PC-3 (cell line): ENCODE data around the gene TMEM242. TPM values are rescaled to one million over a fixed set of nuclear protein-coding genes. Genes with fewer than 3 reads are reported as not detected.

Experiments
- ATAC-seq: fragments of 200-7000 bp; cut with Tn5 transposase; 2 replicates; pipeline ENCODE4 v1.9.1; 2020; ENCODE audit warnings: mild to moderate bottlenecking, moderate library complexity
- Bru-seq: library from RNA; stranded (reverse); fragments of 400-500 nt; gene quantifications from one replicate; lab custom pipeline; 2021; lab: Mats Ljungman, UMichigan
- BruChase-seq, 2 experiments: library from RNA; stranded (reverse); fragments of 400-500 nt; gene quantifications; one replicate each; lab custom pipeline; 2021; lab: Mats Ljungman, UMichigan
- BruUV-seq: library from RNA; stranded (reverse); fragments of 400-500 nt; replicated peaks from 2 replicates; lab custom pipeline; 2021; lab: Mats Ljungman, UMichigan
- CTCF ChIA-PET: fragments of 300-600 bp; sonication (Branson Sonifier 250); formaldehyde crosslinking; loops from one replicate; lab custom pipeline; 2022; ENCODE audit warnings: antibody characterized with exemption; lab: Charles Lee
- POLR2A ChIA-PET: fragments of 300-600 bp; sonication (Branson Sonifier 250); formaldehyde crosslinking; loops from one replicate; lab custom pipeline; 2022; ENCODE audit warnings: antibody characterized with exemption; ENCODE audit not compliant: unreplicated experiment; lab: Charles Lee
- DNase-seq: peaks from one replicate; pipeline ENCODE4 v3.0.0-alpha.2; 2015
- H2AFZ ChIP-seq: fragments of 300-600 bp; sonication (generic); 2 replicates; pipeline ENCODE4 v1.6.0; 2016; ENCODE audit warnings: antibody characterized with exemption, low read length
- H3F3A ChIP-seq: fragments of 300-600 bp; sonication (generic); one replicate; pipeline ENCODE4 v1.6.0; 2017; ENCODE audit warnings: antibody characterized with exemption, low read length, control low read depth, mild to moderate bottlenecking; ENCODE audit not compliant: unreplicated experiment
- H3K27ac ChIP-seq: fragments of 300-600 bp; sonication (generic); 2 replicates; pipeline ENCODE4 v1.5.1; 2016; ENCODE audit warnings: mild to moderate bottlenecking, low read length
- H3K27me3 ChIP-seq: fragments of 300-600 bp; sonication (generic); 2 replicates; pipeline ENCODE4 v1.6.1; 2016; ENCODE audit warnings: low read length, mixed read lengths
- H3K36me3 ChIP-seq: fragments of 300-600 bp; sonication (generic); 2 replicates; pipeline ENCODE4 v1.6.1; 2016; ENCODE audit warnings: low read depth, mixed run types, low read length, mixed read lengths
- H3K4me1 ChIP-seq: fragments of 300-600 bp; sonication (generic); 2 replicates; pipeline ENCODE4 v1.5.1; 2016; ENCODE audit warnings: low read length; ENCODE audit not compliant: insufficient read depth
- H3K4me2 ChIP-seq: fragments of 300-600 bp; sonication (generic); 2 replicates; pipeline ENCODE4 v1.6.0; 2016; ENCODE audit warnings: low read length
- H3K4me3 ChIP-seq: fragments of 300-600 bp; sonication (generic); 2 replicates; pipeline ENCODE4 v1.5.1; 2016; ENCODE audit warnings: mild to moderate bottlenecking, low read length, mixed read lengths
- H3K79me2 ChIP-seq: fragments of 300-600 bp; sonication (generic); 2 replicates; pipeline ENCODE4 v1.6.1; 2017; ENCODE audit warnings: low read length, mixed read lengths
- H3K9ac ChIP-seq: fragments of 300-600 bp; sonication (generic); 2 replicates; pipeline ENCODE4 v1.6.0; 2016; ENCODE audit warnings: mild to moderate bottlenecking, low read length
- H3K9me2 ChIP-seq: fragments of 300-600 bp; sonication (generic); replicated peaks from 2 replicates; pipeline ENCODE4 v1.6.1; 2016; ENCODE audit warnings: mixed run types, low read length, mixed read lengths
- H3K9me3 ChIP-seq: fragments of 300-600 bp; sonication (generic); 2 replicates; pipeline ENCODE4 v1.6.1; 2016; ENCODE audit warnings: low read length, mixed read lengths
- H4K20me1 ChIP-seq: fragments of 300-600 bp; sonication (generic); 2 replicates; pipeline ENCODE4 v1.6.1; 2016; ENCODE audit warnings: low read length, mixed read lengths
- EZH2 ChIP-seq: fragments of 300-600 bp; sonication (generic); IDR thresholded peaks from one replicate; pipeline ENCODE4 v1.6.1; 2017; ENCODE audit warnings: antibody characterized with exemption, mild to moderate bottlenecking, low read length; ENCODE audit not compliant: unreplicated experiment
- EZH2phosphoT487 ChIP-seq: fragments of 300-600 bp; sonication (generic); IDR thresholded peaks from 2 replicates; pipeline ENCODE4 v1.6.1; 2018; ENCODE audit warnings: mild to moderate bottlenecking, antibody characterized with exemption, low read length, borderline replicate concordance
- intact Hi-C: fragments of 100-400 bp; cut with micrococcal nuclease; formaldehyde crosslinking; loops from 2 replicates; pipeline ENCODE4 v1.9.0; 2023
- long read RNA-seq: library from polyadenylated mRNA; unstranded; transcript quantifications from one replicate; pipeline ENCODE4 v2.0.0, GENCODE V29; 2021; ENCODE audit not compliant: unreplicated experiment
- total RNA-seq: library from RNA; depleted of rRNA; stranded (reverse); fragments of >200 nt; gene quantifications from 2 replicates; pipeline ENCODE4 v1.2.3, GENCODE V29; 2014; rRNA removed
- TF ChIP-seq, protein P1 (sequence below): fragments of 300-600 bp; sonication (generic); conservative IDR thresholded peaks from 2 replicates; pipeline ENCODE4 v1.5.1; 2017; ENCODE audit warnings: antibody characterized with exemption, low read depth, mild to moderate bottlenecking, low read length

The TMEM242 gene
- total RNA-seq = 7.9 and 10.3 TPM in 2 replicates
- percentile 65 among the genes with signal in this experiment for Bru-seq, nascent RNA
- BruChase-seq, experiment 1, labeled RNA remaining after a 6-hour chase = percentile 70 among the genes with signal in this experiment
- percentile 62 among the genes with signal in this experiment for BruChase-seq, experiment 2, labeled RNA remaining after a 2-hour chase
- long read RNA-seq, full-length matches to known transcripts = 24 of 33 reads
- long read RNA-seq, partial matches to known transcripts = 0 of 33 reads
- long read RNA-seq, other reads (novel, unspliced or antisense) = 9 of 33 reads

DNA sequence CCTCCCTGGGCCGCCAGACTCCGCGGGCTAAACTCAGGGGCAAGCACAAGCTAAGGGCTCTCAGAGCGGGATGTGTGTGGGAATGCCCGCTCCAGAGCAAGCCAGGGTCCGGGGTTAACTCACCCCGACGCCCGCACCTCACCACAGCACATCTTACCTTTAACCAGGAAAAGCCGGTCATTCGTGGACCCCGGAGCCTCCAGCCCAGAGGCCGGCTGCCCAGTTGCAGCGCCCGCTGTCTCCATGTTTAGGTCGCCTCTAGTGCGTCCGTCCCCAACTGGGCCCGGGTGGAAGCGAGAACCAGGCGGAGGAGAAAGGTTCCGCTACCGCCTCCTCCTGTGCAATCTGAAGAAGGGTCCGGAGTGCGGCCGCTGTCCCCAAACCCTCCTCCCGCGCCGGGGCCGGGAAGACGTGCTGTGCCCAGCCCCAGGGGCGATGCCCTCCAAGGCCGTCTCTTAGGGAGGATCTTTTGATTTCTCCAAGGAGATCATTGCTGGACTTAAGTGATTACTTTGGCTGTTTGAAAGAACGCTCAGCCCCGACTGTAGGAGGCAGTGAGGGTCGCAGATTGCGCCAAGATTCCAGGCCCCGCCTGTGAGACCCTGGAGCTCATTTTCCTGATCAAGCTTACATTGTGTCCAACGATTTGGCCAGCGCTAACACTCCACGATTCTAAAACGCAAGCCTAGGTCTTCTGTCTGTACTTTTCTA, at the start of gene TMEM242:
TMEM242 (minus strand) TSS at position 265 of the 711 bp plus-strand sequence; CDS start at position 245, 20 bp downstream.
- H3K79me2 ChIP-seq = peaks cover 20% of the 10 kb centered on the region
- H3K4me1 ChIP-seq = peaks cover 12% of the 10 kb centered on the region
- H4K20me1 ChIP-seq = no peaks in the 10 kb centered on the region
- peak; percentile 79 for ATAC-seq
- H3F3A ChIP-seq = no peaks in the 10 kb centered on the region
- peak within 1 kb of the TSS; percentile 91 for H2AFZ ChIP-seq
- TF ChIP-seq, protein P1, sequence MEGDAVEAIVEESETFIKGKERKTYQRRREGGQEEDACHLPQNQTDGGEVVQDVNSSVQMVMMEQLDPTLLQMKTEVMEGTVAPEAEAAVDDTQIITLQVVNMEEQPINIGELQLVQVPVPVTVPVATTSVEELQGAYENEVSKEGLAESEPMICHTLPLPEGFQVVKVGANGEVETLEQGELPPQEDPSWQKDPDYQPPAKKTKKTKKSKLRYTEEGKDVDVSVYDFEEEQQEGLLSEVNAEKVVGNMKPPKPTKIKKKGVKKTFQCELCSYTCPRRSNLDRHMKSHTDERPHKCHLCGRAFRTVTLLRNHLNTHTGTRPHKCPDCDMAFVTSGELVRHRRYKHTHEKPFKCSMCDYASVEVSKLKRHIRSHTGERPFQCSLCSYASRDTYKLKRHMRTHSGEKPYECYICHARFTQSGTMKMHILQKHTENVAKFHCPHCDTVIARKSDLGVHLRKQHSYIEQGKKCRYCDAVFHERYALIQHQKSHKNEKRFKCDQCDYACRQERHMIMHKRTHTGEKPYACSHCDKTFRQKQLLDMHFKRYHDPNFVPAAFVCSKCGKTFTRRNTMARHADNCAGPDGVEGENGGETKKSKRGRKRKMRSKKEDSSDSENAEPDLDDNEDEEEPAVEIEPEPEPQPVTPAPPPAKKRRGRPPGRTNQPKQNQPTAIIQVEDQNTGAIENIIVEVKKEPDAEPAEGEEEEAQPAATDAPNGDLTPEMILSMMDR = no peak
- TF ChIP-seq EZH2phosphoT487 = no peak
- TF ChIP-seq EZH2 = no peak
- H3K9me3 ChIP-seq = no peaks in the 10 kb centered on the region
- ChIA-PET CTCF (interaction anchor here (0.6 to 1.3 kb wide), 2 partner anchors 9 to 281 kb away, joined by 3 to 7 read pairs; no protein-coding TSS in a partner anchor), POLR2A (no interaction called here)
- H3K4me2 ChIP-seq = peak within 1 kb of the TSS; percentile 85
- H3K27me3 ChIP-seq = no peaks in the 10 kb centered on the region
- H3K4me3 ChIP-seq = peak within 1 kb of the TSS; percentile 85
- no peaks in the 10 kb centered on the region; the same call in 1 of the 2 replicates for H3K36me3 ChIP-seq
- peak within 1 kb of the TSS; percentile 84 for H3K9ac ChIP-seq
- intact Hi-C loops = loop anchor here (2.0 to 5.0 kb wide), 2 partner anchors 57 to 104 kb away; partner anchors contain the start of gene ZDHHC14
- H3K27ac ChIP-seq = peak within 1 kb of the TSS; percentile 56
- no peaks in the 10 kb centered on the region for H3K9me2 ChIP-seq
- BruUV-seq = TSS peak; percentile 88
- peak; percentile 91 for DNase-seq

DNA sequence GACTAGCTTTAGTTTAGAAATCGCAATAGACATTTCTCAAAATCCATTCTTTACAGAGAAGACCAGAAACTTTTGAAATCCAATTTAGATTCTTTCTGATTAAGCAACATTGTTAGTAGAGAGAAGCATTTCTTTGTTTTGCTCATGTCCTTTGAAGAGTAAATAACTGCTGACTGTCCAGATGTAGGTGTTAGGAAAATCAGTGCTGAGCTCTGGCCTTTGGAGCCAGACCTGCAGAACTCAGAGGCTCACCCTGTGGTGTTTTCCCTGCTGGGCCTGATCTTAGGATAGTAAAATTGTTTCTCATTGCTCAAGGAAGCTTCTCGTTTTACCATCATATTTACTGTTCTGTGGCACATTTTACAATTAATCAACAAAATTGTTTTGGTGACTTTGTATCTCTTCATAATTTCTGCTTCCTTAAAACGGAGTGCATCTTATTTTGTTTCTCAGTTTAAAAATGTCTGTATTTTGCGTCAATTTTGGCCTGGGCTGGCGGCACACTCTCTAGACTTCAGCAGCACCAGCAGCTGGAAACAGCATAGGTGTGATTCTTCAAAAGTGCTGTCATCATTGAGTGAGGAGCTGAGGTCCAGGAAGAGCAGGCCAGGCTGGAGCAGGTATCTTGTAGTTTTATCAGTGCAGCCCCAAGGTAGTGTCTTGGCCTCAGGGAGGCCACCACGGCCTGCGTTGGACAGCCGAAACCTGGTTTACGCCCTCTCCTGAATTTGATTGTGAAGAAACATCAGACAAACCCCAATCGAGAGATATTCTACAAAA, 49.4 kb upstream of the TMEM242 start:
- Histone ChIP-seq H4K20me1 (no peaks in the 10 kb centered on the region), H3F3A (no peaks in the 10 kb centered on the region), H3K9ac (no peak overlapping the region), H3K27ac (no peak overlapping the region), H3K4me1 (no peaks in the 10 kb centered on the region), H3K79me2 (no peaks in the 10 kb centered on the region), H3K27me3 (no peaks in the 10 kb centered on the region), H3K9me3 (no peaks in the 10 kb centered on the region), H3K4me2 (no peak overlapping the region), H3K9me2 (no peaks in the 10 kb centered on the region), H3K36me3 (no peaks in the 10 kb centered on the region), H2AFZ (no peak overlapping the region), H3K4me3 (no peak overlapping the region)
- CTCF ChIA-PET = no interaction called here
- POLR2A ChIA-PET = no interaction called here
- intact Hi-C loops = no loop called here
- no peak for TF ChIP-seq EZH2
- TF ChIP-seq EZH2phosphoT487 = no peak
- TF ChIP-seq, protein P1 = no peak
- ATAC-seq = no peak
- no peak for DNase-seq
- BruUV-seq = no TSS peak
